ENCODE measurements around the gene CTSZ.

Gene CTSZ

DNA sequence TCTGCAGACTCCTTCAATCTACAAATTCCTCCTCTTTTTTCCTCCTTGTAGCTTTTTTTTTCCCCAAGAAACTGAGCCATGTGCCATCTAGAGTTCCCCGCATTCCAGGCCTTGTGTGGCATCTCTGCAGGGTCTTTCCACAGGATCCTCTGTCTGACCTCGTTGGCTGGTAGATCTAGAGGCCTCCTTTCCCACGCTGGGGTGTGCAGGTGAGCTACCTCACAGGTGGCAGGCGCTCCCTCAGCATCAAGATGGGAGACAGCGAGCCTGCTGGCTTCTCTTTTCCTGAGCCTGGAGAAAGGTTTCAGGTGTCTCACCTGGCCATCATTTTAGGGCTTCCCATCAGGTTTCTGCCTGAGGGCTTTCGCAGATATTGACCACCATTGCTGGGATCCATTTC is 35.6 kb downstream of the CTSZ start:
- no peaks in the 10 kb centered on the region for H4K20me1 ChIP-seq (ENCODE audit: insufficient read depth, low read length)
- H3K36me3 ChIP-seq (replicated peaks; ENCODE audit: low read depth, low read length), result peaks cover 11% of the 10 kb centered on the region
- no peak overlapping the region for H3K27ac ChIP-seq (ENCODE audit: low read length)
- H3K9ac ChIP-seq (ENCODE audit: low read length), result no peak overlapping the region
- H3K79me2 ChIP-seq (ENCODE audit: low read length), result no peaks in the 10 kb centered on the region
- H3K4me3 ChIP-seq (ENCODE audit: low read length), result no peak overlapping the region
- peaks cover 17% of the 10 kb centered on the region for H3K9me3 ChIP-seq (ENCODE audit: insufficient read depth, low read length)
- H3K27me3 ChIP-seq (ENCODE audit: low read depth, low read length), result peaks cover 30% of the 10 kb centered on the region
- no peak for TF ChIP-seq EZH2phosphoT487 (IDR thresholded peaks at IDR 0.05; ENCODE audit: low read depth)
- TF ChIP-seq, protein P1, sequence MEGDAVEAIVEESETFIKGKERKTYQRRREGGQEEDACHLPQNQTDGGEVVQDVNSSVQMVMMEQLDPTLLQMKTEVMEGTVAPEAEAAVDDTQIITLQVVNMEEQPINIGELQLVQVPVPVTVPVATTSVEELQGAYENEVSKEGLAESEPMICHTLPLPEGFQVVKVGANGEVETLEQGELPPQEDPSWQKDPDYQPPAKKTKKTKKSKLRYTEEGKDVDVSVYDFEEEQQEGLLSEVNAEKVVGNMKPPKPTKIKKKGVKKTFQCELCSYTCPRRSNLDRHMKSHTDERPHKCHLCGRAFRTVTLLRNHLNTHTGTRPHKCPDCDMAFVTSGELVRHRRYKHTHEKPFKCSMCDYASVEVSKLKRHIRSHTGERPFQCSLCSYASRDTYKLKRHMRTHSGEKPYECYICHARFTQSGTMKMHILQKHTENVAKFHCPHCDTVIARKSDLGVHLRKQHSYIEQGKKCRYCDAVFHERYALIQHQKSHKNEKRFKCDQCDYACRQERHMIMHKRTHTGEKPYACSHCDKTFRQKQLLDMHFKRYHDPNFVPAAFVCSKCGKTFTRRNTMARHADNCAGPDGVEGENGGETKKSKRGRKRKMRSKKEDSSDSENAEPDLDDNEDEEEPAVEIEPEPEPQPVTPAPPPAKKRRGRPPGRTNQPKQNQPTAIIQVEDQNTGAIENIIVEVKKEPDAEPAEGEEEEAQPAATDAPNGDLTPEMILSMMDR (IDR thresholded peaks at IDR 0.05; ENCODE audit: low read depth, low read length), result no peak
- H3K4me1 ChIP-seq (ENCODE audit: low read length), result peaks cover 20% of the 10 kb centered on the region
- H2AFZ ChIP-seq (ENCODE audit: low read depth, low read length), result no peak overlapping the region
- H3K4me2 ChIP-seq (ENCODE audit: low read length), result no peak overlapping the region

- TF ChIP-seq EZH2phosphoT487 (IDR thresholded peaks at IDR 0.05; ENCODE audit: low read depth), result no peak
- TF ChIP-seq, protein P1 (IDR thresholded peaks at IDR 0.05; ENCODE audit: low read depth, low read length), result no peak
- Histone ChIP-seq H4K20me1 (ENCODE audit: insufficient read depth, low read length) (no peaks in the 10 kb centered on the region), H3K27ac (ENCODE audit: low read length) (no peak overlapping the region), H3K9me3 (ENCODE audit: insufficient read depth, low read length) (0 out of 2 replicates have a peak, but pooled peaks cover 4% of the 10 kb centered on the region), H3K79me2 (ENCODE audit: low read length) (no peaks in the 10 kb centered on the region), H3K9ac (ENCODE audit: low read length) (no peak overlapping the region), H3K36me3 (replicated peaks; ENCODE audit: low read depth, low read length) (no peaks in the 10 kb centered on the region), H3K4me1 (ENCODE audit: low read length) (peaks cover 15% of the 10 kb centered on the region), H3K27me3 (ENCODE audit: low read depth, low read length) (peaks cover 40% of the 10 kb centered on the region), H3K4me3 (ENCODE audit: low read length) (no peak overlapping the region), H2AFZ (ENCODE audit: low read depth, low read length) (no peak overlapping the region), H3K4me2 (ENCODE audit: low read length) (peak overlapping the region; percentile 7; the same call in 1 of the 2 replicates)
These were observed 36.9 kb downstream of the CTSZ start for GRCh38 chr20:58970146-58970545.

DNA sequence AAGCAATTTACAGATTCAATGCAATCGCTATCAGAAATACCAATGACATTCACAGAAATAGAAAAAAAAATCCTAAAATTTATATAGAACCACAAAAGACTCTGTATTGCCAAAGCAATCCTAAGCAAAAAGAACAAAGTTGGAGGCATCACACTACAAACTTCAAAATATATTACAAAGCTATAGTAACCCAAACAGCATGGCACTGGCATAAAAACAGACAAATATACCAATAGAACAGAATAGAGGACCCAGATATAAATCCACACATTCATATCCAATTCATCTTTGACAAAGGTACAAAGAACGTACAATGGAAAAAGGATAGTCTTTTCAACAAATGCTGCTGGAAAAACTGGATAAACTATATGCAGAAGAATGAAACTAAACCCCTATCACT is 37.6 kb downstream of the CTSZ start:
- TF ChIP-seq, protein P1 (IDR thresholded peaks at IDR 0.05; ENCODE audit: low read depth, low read length), result no peak
- no peak for TF ChIP-seq EZH2phosphoT487 (IDR thresholded peaks at IDR 0.05; ENCODE audit: low read depth)
- Histone ChIP-seq H3K9ac (ENCODE audit: low read length) (no peak overlapping the region), H2AFZ (ENCODE audit: low read depth, low read length) (no peak overlapping the region), H3K9me3 (ENCODE audit: insufficient read depth, low read length) (0 out of 2 replicates have a peak, but pooled peaks cover 4% of the 10 kb centered on the region), H3K4me3 (ENCODE audit: low read length) (no peak overlapping the region), H3K27ac (ENCODE audit: low read length) (no peak overlapping the region), H3K4me1 (ENCODE audit: low read length) (peaks cover 15% of the 10 kb centered on the region), H4K20me1 (ENCODE audit: insufficient read depth, low read length) (no peaks in the 10 kb centered on the region), H3K4me2 (ENCODE audit: low read length) (no peak overlapping the region), H3K27me3 (ENCODE audit: low read depth, low read length) (peaks cover 47% of the 10 kb centered on the region), H3K36me3 (replicated peaks; ENCODE audit: low read depth, low read length) (no peaks in the 10 kb centered on the region), H3K79me2 (ENCODE audit: low read length) (no peaks in the 10 kb centered on the region)

DNA sequence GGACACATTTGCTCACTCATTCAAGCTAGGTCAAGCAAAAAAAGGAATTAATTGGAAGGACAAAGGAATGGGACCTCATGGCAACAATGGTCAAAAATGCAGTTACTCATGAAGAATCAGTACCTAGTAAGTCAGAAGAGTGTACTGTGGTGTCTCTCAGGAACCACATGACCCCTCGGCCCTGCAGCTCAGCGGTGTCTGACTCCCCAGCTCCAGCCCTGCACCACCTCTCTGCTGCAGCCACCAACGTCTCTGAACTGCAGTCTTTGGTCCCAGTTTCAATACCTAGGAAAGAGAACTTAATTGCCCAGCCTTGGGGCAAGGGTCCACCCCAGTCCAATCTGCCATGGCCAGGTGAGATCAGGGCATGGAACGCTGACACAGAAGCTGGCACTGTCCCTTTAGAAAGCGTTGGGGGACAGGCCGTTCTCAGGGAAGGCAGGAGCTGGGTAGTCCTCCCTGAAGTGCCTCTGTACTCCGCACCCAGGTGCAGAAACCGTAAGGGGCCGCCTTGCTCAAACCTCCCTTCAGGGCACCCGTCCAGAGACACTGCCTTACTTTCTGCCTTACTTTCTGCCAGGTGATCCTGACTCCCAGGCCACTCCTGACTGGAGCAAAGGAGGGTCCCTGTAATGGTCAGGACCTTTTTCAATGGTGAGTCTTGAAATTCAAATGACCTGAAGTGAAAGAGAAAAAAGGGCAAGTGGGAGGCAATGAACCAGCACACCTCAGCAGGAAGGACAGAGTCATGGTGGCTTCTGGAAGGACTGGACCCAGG is 39.2 kb downstream of the CTSZ start:
- no peak overlapping the region for H3K27ac ChIP-seq (ENCODE audit: low read length)
- peaks cover 10% of the 10 kb centered on the region for H3K4me1 ChIP-seq (ENCODE audit: low read length)
- no peaks in the 10 kb centered on the region for H3K79me2 ChIP-seq (ENCODE audit: low read length)
- no peak overlapping the region for H3K4me3 ChIP-seq (ENCODE audit: low read length)
- TF ChIP-seq EZH2phosphoT487 (IDR thresholded peaks at IDR 0.05; ENCODE audit: low read depth), result no peak
- TF ChIP-seq, protein P1 (IDR thresholded peaks at IDR 0.05; ENCODE audit: low read depth, low read length), result no peak
- H2AFZ ChIP-seq (ENCODE audit: low read depth, low read length), result no peak overlapping the region
- no peak overlapping the region for H3K9ac ChIP-seq (ENCODE audit: low read length)
- no peaks in the 10 kb centered on the region for H4K20me1 ChIP-seq (ENCODE audit: insufficient read depth, low read length)
- peaks cover 5% of the 10 kb centered on the region for H3K36me3 ChIP-seq (replicated peaks; ENCODE audit: low read depth, low read length)
- H3K27me3 ChIP-seq (ENCODE audit: low read depth, low read length), result peaks cover 57% of the 10 kb centered on the region
- peaks cover 10% of the 10 kb centered on the region; the same call in 1 of the 2 replicates for H3K9me3 ChIP-seq (ENCODE audit: insufficient read depth, low read length)
- no peak overlapping the region for H3K4me2 ChIP-seq (ENCODE audit: low read length)

Measured in OCI-LY3 (cell line).